PC-9 (cell line): Measurements from ENCODE around the gene ATP6V0B. TPM values are rescaled to one million over a fixed set of nuclear protein-coding genes. Genes with fewer than 3 reads are reported as not detected.

Source experiments
- BruUV-seq: library from RNA; stranded (reverse); fragments of 400-500 nt; replicated peaks from 2 replicates; lab custom pipeline; 2021; lab: Mats Ljungman, UMichigan
- CTCF ChIA-PET: fragments of 300-600 bp; sonication (Branson Sonifier 250); formaldehyde crosslinking; loops from one replicate; lab custom pipeline; 2022; ENCODE audit warnings: antibody characterized with exemption; lab: Charles Lee
- POLR2A ChIA-PET: fragments of 300-600 bp; sonication (Branson Sonifier 250); formaldehyde crosslinking; loops from one replicate; lab custom pipeline; 2022; ENCODE audit warnings: antibody characterized with exemption; ENCODE audit not compliant: unreplicated experiment; lab: Charles Lee
- DNase-seq, 2 experiments: peaks; one replicate each; pipeline versions ENCODE4 v3.0.0 to v3.0.0-alpha.2; 2015 to 2022; ENCODE audit warnings: mixed read lengths in 1 of 2
- H2AFZ ChIP-seq: fragments of 200-600 bp; sonication (generic); 2 replicates; pipeline ENCODE4 v1.8.1; 2017; ENCODE audit warnings: antibody characterized with exemption
- H3F3A ChIP-seq: fragments of 200-600 bp; sonication (generic); 2 replicates; pipeline ENCODE4 v1.8.1; 2017; ENCODE audit warnings: antibody characterized with exemption, mild to moderate bottlenecking, low read depth; ENCODE audit not compliant: insufficient read depth
- H3K27ac ChIP-seq: fragments of 200-600 bp; sonication (generic); 2 replicates; pipeline ENCODE4 v1.6.1; 2016; ENCODE audit warnings: mixed run types
- H3K27me3 ChIP-seq: fragments of 200-600 bp; sonication (generic); 2 replicates; pipeline ENCODE4 v1.6.1; 2016; ENCODE audit warnings: low read depth, mixed run types; ENCODE audit not compliant: insufficient read depth
- H3K36me3 ChIP-seq: fragments of 200-600 bp; sonication (generic); 2 replicates; pipeline ENCODE4 v1.6.1; 2016; ENCODE audit warnings: low read depth, mixed run types
- H3K4me1 ChIP-seq: fragments of 200-600 bp; sonication (generic); replicated peaks from 2 replicates; pipeline ENCODE4 v1.6.1; 2016; ENCODE audit warnings: mixed run types; ENCODE audit not compliant: insufficient read depth
- H3K4me2 ChIP-seq: fragments of 200-600 bp; sonication (generic); 2 replicates; pipeline ENCODE4 v1.6.1; 2017; ENCODE audit warnings: mixed run types
- H3K4me3 ChIP-seq: fragments of 200-600 bp; sonication (generic); 2 replicates; pipeline ENCODE4 v1.6.1; 2016; ENCODE audit warnings: mixed run types
- H3K79me2 ChIP-seq: fragments of 200-600 bp; sonication (generic); 2 replicates; pipeline ENCODE4 v1.6.1; 2017; ENCODE audit warnings: low read depth, mixed run types
- H3K9me2 ChIP-seq: fragments of 200-600 bp; sonication (generic); 2 replicates; pipeline ENCODE4 v1.8.1; 2017; ENCODE audit warnings: mild to moderate bottlenecking; ENCODE audit not compliant: insufficient read depth
- H3K9me3 ChIP-seq: fragments of 200-600 bp; sonication (generic); 2 replicates; pipeline ENCODE4 v1.8.1; 2016; ENCODE audit warnings: low read depth; ENCODE audit not compliant: insufficient read depth
- H4K20me1 ChIP-seq: fragments of 200-600 bp; sonication (generic); 2 replicates; pipeline ENCODE4 v1.8.1; 2017; ENCODE audit not compliant: insufficient read depth
- EZH2 ChIP-seq: fragments of 200-600 bp; sonication (generic); IDR thresholded peaks from 2 replicates; pipeline ENCODE4 v1.8.0; 2017; ENCODE audit warnings: antibody characterized with exemption, low read depth
- intact Hi-C: fragments of 100-400 bp; cut with micrococcal nuclease; formaldehyde crosslinking; loops from one replicate; pipeline ENCODE4 v1.10.0; 2022; ENCODE audit not compliant: unreplicated experiment
- total RNA-seq: library from RNA; stranded (reverse); gene quantifications from 2 replicates; pipeline ENCODE4 v1.2.3, GENCODE V29; 2021
- TF ChIP-seq, protein P1 (sequence below): fragments of 200-600 bp; sonication (generic); conservative IDR thresholded peaks from 2 replicates; pipeline ENCODE4 v1.6.1; 2017; ENCODE audit warnings: mixed run types, antibody characterized with exemption, mild to moderate bottlenecking, moderate library complexity

The ATP6V0B gene
- total RNA-seq, 1 experiment from 2014 or later = 125 TPM

DNA sequence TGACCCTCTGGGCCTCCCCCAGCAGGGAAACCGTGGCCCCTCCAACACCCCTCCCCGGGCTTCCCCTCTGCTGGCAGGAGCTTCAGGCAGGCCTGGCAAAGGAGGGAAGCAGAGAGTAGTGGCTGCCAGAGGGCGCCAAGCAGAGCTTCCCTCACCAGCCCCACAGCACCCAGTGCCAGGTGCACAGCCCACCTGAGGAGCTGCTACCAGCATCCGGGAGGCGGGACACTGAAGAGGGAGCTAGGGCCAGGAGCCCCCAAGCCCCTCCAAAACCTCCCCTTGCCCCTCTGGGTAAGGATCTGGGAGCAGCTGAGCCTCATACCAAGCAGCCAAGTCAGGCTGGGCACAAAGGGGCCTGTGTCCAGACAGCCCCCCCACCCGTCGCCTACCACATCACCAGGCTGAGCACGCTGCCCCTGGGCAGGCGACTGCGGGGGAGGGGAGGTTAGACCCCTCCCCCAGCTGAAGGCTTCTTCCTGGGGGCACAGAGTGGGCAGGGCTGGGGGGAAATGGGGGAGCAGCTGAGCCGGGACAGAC is 36.2 kb downstream of the ATP6V0B start:
- Histone ChIP-seq H3K9me2 (no peaks in the 10 kb centered on the region), H2AFZ (no peak overlapping the region), H3K4me2 (no peak overlapping the region), H4K20me1 (peaks cover 31% of the 10 kb centered on the region; the same call in 1 of the 2 replicates), H3K9me3 (no peaks in the 10 kb centered on the region), H3K27me3 (no peaks in the 10 kb centered on the region), H3K4me3 (no peak overlapping the region), H3K36me3 (no peaks in the 10 kb centered on the region), H3K27ac (no peak overlapping the region), H3F3A (peaks cover 23% of the 10 kb centered on the region; the same call in 1 of the 2 replicates), H3K4me1 (no peaks in the 10 kb centered on the region), H3K79me2 (no peaks in the 10 kb centered on the region)
- TF ChIP-seq, protein P1, sequence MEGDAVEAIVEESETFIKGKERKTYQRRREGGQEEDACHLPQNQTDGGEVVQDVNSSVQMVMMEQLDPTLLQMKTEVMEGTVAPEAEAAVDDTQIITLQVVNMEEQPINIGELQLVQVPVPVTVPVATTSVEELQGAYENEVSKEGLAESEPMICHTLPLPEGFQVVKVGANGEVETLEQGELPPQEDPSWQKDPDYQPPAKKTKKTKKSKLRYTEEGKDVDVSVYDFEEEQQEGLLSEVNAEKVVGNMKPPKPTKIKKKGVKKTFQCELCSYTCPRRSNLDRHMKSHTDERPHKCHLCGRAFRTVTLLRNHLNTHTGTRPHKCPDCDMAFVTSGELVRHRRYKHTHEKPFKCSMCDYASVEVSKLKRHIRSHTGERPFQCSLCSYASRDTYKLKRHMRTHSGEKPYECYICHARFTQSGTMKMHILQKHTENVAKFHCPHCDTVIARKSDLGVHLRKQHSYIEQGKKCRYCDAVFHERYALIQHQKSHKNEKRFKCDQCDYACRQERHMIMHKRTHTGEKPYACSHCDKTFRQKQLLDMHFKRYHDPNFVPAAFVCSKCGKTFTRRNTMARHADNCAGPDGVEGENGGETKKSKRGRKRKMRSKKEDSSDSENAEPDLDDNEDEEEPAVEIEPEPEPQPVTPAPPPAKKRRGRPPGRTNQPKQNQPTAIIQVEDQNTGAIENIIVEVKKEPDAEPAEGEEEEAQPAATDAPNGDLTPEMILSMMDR = no peak
- no peak for TF ChIP-seq EZH2
- intact Hi-C loops = no loop called here
- ChIA-PET POLR2A (no interaction called here), CTCF (interaction anchor here (0.5 kb wide), 1 partner anchor 21 kb away, joined by 8 read pairs; the partner anchor contains the start of gene SLC6A9)
- DNase-seq = no peak
- no TSS peak for BruUV-seq

DNA sequence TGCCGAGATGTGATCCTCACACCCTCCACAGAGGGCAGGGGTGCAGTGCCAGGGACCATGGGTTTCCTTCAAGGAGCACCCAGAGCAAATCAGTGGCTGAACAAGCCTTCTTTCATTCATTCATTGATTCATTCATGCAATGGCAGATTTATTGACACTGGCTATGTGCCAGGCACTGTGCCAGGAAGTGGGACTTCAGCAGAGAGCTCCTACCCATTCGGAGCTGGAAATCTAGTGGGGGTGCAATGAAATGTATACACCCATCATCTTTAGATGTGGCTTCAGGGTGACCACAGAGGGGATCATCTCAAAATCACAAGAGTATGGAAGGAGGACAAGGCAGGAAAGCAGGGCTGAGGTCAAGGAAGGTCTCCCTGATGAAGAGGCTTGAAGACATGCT is 37.6 kb downstream of the ATP6V0B start:
- Histone ChIP-seq H4K20me1 (peaks cover 31% of the 10 kb centered on the region; the same call in 1 of the 2 replicates), H3K36me3 (no peaks in the 10 kb centered on the region), H3K27ac (no peak overlapping the region), H3K9me3 (no peaks in the 10 kb centered on the region), H3K27me3 (no peaks in the 10 kb centered on the region), H3K4me3 (no peak overlapping the region), H2AFZ (no peak overlapping the region), H3K4me2 (no peak overlapping the region), H3K79me2 (no peaks in the 10 kb centered on the region), H3K4me1 (no peaks in the 10 kb centered on the region), H3K9me2 (no peaks in the 10 kb centered on the region), H3F3A (peaks cover 14% of the 10 kb centered on the region; the same call in 1 of the 2 replicates)
- intact Hi-C loops = no loop called here
- TF ChIP-seq EZH2 = no peak
- TF ChIP-seq, protein P1 = no peak
- CTCF ChIA-PET = no interaction called here
- DNase-seq = no peak
- POLR2A ChIA-PET = no interaction called here
- no TSS peak for BruUV-seq

GRCh38 chr1:44012941-44013609 is 38.3 kb downstream of the ATP6V0B start:
- Histone ChIP-seq H3K4me1 (no peaks in the 10 kb centered on the region), H3K36me3 (peaks cover 6% of the 10 kb centered on the region; the same call in 1 of the 2 replicates), H4K20me1 (peaks cover 31% of the 10 kb centered on the region; the same call in 1 of the 2 replicates), H3K27ac (no peak overlapping the region), H3K79me2 (no peaks in the 10 kb centered on the region), H3K9me2 (no peaks in the 10 kb centered on the region), H3K27me3 (no peaks in the 10 kb centered on the region), H3F3A (peaks cover 7% of the 10 kb centered on the region; the same call in 1 of the 2 replicates), H2AFZ (no peak overlapping the region), H3K9me3 (no peaks in the 10 kb centered on the region), H3K4me3 (no peak overlapping the region), H3K4me2 (no peak overlapping the region)
- intact Hi-C loops = no loop called here
- ChIA-PET POLR2A (interaction anchor here (0.9 kb wide), 1 partner anchor 10 kb away, joined by 3 read pairs; no protein-coding TSS in a partner anchor), CTCF (interaction anchor here (0.8 kb wide), 1 partner anchor 24 kb away, joined by 3 read pairs; no protein-coding TSS in a partner anchor)
- DNase-seq = no peak
- TF ChIP-seq, protein P1 = no peak
- TF ChIP-seq EZH2 = no peak
- BruUV-seq = no TSS peak
